RWPE2 (cell line): ENCODE data around the gene IGFN1.

Experiments
- ATAC-seq: fragments of 200-7000 bp; cut with Tn5 transposase; 3 replicates; pipeline ENCODE4 v1.9.1; 2021; ENCODE audit warnings: low read depth
- DNase-seq: peaks from one replicate; pipeline ENCODE4 v3.0.0-alpha.2; 2020; ENCODE audit warnings: low spot score
- H3K27ac ChIP-seq: fragments of 450-650 bp; 2 replicates; pipeline ENCODE4 v1.5.1; 2017; ENCODE audit warnings: mild to moderate bottlenecking; ENCODE audit not compliant: poor library complexity, severe bottlenecking
- H3K27me3 ChIP-seq: fragments of 250-450 bp; sonication (Bioruptor Pico); 2 replicates; pipeline ENCODE4 v1.5.1; 2021; ENCODE audit warnings: mild to moderate bottlenecking, moderate library complexity; ENCODE audit not compliant: insufficient read depth, poor library complexity, severe bottlenecking
- H3K36me3 ChIP-seq: fragments of 250-450 bp; sonication (Bioruptor Pico); 2 replicates; pipeline ENCODE4 v1.5.1; 2020; ENCODE audit warnings: low read depth, mild to moderate bottlenecking, moderate library complexity
- H3K4me1 ChIP-seq: fragments of 250-450 bp; sonication (Bioruptor Pico); 2 replicates; pipeline ENCODE4 v1.5.1; 2021; ENCODE audit warnings: mild to moderate bottlenecking, moderate library complexity; ENCODE audit not compliant: insufficient read depth, poor library complexity, severe bottlenecking
- H3K4me3 ChIP-seq: fragments of 250-450 bp; sonication (Bioruptor Pico); 2 replicates; pipeline ENCODE4 v1.5.1; 2021; ENCODE audit warnings: mild to moderate bottlenecking, moderate library complexity; ENCODE audit not compliant: severe bottlenecking
- H3K9me3 ChIP-seq: fragments of 250-450 bp; sonication (Bioruptor Pico); 2 replicates; pipeline ENCODE4 v1.5.1; 2021; ENCODE audit warnings: mild to moderate bottlenecking, moderate library complexity; ENCODE audit not compliant: severe bottlenecking
- TF ChIP-seq, protein P1 (sequence below): fragments of 450-650 bp; IDR thresholded peaks from one replicate; pipeline ENCODE4 v1.5.1; 2017; ENCODE audit warnings: mild to moderate bottlenecking, moderate library complexity; ENCODE audit not compliant: poor library complexity, severe bottlenecking

IGFN1 gene

DNA sequence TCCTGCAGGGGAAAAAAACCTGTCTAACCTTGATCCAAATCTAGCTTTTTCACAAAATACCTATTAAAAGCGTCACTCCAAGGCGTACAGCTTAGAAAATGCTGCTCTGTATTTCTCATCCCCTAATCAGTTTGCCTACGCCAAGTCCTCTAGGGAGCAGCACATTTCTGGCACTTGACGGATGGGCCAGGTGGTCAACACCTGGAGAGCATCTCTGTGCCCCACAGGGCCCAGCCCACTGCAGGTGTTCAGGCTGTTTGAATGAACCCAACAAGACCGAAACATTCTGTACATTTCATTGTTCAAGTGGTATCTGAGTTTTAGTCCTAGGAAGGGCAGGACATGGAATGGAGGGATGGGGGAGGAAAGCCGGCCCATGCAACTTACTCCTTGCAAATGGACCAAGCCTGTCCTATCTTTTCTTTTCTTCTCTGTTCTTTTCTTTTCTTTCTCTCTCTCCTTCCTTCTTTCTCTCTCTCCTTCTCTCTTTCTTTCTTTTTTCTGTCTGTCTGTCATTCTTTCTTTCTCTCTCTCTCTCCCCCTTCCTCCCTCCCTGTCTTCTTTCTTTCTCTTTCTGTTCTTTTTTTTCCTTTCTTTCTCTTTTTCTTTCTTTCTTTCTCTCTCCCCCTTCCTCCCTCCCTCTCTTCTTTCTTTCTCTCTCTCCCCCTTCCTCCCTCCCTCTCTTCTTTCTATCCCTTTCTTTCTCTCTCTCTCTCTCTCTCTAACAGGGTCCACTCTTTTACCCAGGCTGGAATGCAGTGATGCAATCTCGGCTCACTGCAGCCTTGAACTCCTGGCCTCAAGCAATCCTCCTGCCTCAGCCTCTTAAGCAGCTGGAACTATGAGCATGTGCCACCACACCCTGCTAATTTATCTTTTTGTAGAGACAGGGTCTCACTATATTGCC lies 29.1 kb downstream of the IGFN1 start:
- Histone ChIP-seq H3K4me1 (no peaks in the 10 kb centered on the region), H3K36me3 (no peaks in the 10 kb centered on the region), H3K4me3 (no peak overlapping the region), H3K9me3 (no peaks in the 10 kb centered on the region), H3K27me3 (no peaks in the 10 kb centered on the region), H3K27ac (no peak overlapping the region)
- ATAC-seq (no peak), DNase-seq (no peak)
- TF ChIP-seq, protein P1, sequence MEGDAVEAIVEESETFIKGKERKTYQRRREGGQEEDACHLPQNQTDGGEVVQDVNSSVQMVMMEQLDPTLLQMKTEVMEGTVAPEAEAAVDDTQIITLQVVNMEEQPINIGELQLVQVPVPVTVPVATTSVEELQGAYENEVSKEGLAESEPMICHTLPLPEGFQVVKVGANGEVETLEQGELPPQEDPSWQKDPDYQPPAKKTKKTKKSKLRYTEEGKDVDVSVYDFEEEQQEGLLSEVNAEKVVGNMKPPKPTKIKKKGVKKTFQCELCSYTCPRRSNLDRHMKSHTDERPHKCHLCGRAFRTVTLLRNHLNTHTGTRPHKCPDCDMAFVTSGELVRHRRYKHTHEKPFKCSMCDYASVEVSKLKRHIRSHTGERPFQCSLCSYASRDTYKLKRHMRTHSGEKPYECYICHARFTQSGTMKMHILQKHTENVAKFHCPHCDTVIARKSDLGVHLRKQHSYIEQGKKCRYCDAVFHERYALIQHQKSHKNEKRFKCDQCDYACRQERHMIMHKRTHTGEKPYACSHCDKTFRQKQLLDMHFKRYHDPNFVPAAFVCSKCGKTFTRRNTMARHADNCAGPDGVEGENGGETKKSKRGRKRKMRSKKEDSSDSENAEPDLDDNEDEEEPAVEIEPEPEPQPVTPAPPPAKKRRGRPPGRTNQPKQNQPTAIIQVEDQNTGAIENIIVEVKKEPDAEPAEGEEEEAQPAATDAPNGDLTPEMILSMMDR, result no peak

DNA sequence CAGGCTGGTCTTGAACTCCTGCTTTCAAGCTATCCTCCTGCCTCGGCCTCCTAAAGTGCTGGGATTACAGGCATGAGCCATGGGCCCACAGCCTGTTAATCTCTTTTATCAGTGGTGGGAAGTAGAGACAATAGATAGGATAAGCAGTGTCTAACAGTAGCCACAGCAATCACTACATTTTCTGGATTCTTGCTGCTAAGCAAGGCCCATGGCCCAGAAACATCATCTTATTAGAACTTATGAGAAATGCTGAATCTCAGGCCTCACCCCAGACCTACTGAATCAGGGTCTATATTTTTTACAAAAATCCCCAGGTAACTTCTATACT lies 29.7 kb downstream of the IGFN1 start:
- Histone ChIP-seq H3K4me1 (no peaks in the 10 kb centered on the region), H3K36me3 (no peaks in the 10 kb centered on the region), H3K9me3 (no peaks in the 10 kb centered on the region), H3K27ac (no peak overlapping the region), H3K27me3 (no peaks in the 10 kb centered on the region), H3K4me3 (no peak overlapping the region)
- DNase-seq, result no peak
- ATAC-seq, result no peak
- TF ChIP-seq, protein P1, result no peak

DNA sequence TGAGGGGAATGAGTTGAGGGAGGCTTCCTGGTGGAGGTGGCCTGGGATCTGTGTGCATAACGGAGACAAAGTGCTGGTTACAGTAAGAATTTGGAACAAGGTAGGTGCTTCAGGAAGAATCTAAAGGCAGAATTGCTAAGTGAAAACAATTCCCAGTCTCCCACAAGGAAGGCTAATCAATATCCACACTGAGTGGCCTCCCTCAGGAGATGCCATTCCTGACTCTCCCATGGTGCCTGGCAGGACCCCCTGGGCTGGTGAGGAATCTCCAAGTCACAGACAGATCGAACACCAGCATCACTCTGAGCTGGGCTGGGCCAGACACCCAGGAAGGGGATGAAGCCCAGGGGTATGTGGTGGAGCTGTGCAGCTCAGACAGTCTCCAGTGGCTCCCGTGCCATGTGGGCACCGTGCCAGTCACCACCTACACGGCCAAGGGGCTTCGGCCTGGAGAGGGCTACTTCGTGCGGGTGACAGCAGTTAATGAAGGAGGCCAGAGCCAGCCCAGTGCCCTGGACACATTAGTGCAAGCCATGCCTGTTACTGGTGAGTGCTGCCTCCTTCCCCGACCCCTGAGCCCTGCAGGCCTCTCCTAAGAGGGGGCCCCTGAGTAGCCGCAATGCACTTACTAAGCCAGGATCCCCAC lies 30.7 kb downstream of the IGFN1 start:
- Histone ChIP-seq H3K4me3 (no peak overlapping the region), H3K36me3 (no peaks in the 10 kb centered on the region), H3K27ac (no peak overlapping the region), H3K4me1 (no peaks in the 10 kb centered on the region), H3K27me3 (no peaks in the 10 kb centered on the region), H3K9me3 (no peaks in the 10 kb centered on the region)
- DNase-seq, result no peak
- TF ChIP-seq, protein P1, result no peak
- no peak for ATAC-seq

DNA sequence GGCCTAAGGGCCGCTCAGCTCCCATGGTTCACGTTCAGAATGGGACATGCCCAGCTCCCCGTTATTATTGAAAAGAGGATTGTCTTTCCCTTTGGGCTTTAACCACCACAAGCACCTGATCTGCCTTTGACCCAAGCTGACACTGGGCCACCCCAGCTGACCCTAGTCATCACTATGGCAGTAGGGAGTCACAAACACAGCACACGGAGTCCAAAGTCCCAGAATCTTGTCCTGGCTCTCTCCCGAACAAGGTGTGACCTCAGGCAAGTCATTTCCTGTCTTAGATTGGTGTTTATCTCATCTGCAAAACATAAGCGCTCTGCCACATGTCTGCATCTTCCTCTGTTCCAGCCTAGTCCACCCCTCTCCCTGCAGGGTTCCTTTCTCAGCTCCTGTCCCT lies 31.5 kb downstream of the IGFN1 start:
- Histone ChIP-seq H3K27me3 (no peaks in the 10 kb centered on the region), H3K27ac (no peak overlapping the region), H3K36me3 (no peaks in the 10 kb centered on the region), H3K9me3 (no peaks in the 10 kb centered on the region), H3K4me3 (no peak overlapping the region), H3K4me1 (no peaks in the 10 kb centered on the region)
- ATAC-seq (no peak), DNase-seq (no peak)
- TF ChIP-seq, protein P1, result no peak
